Transverse colon (tissue), 4 donors: Measurements from ENCODE around the gene FAM13C. TPM values are rescaled to one million over a fixed set of nuclear protein-coding genes. Genes with fewer than 3 reads are reported as not detected.

ENCODE experiments used
- DNase-seq: peaks from one replicate; pipeline ENCODE4 v3.0.0-alpha.2; 2019
- H3K27ac ChIP-seq, 4 donors: fragments of 200-600 bp; sonication (generic); 2 replicates each; pipeline ENCODE4 v1.5.1; 2016 to 2018; ENCODE audit warnings: inconsistent platforms in 4 of 4
- H3K27me3 ChIP-seq: fragments of 200-600 bp; sonication (generic); 2 replicates; pipeline ENCODE4 v1.5.1; 2017; ENCODE audit warnings: inconsistent platforms
- H3K36me3 ChIP-seq, 4 donors: fragments of 200-600 bp; sonication (generic); 2 replicates each; pipeline ENCODE4 v1.5.1; 2017 to 2019; ENCODE audit warnings: inconsistent platforms in 4 of 4
- H3K4me1 ChIP-seq, 4 donors: fragments of 200-600 bp; sonication (generic); 2 replicates each; pipeline ENCODE4 v1.5.1; 2017 to 2020; ENCODE audit warnings: inconsistent platforms in 4 of 4
- H3K4me3 ChIP-seq, 4 donors: fragments of 200-600 bp; sonication (generic); 1 replicate in 1 of 4; 2 replicates in 3 of 4; pipeline versions ENCODE4 v1.5.1 to v1.6.1; 2017 to 2019; ENCODE audit warnings: inconsistent platforms in 4 of 4
- H3K9me3 ChIP-seq, 2 donors: fragments of 200-600 bp; sonication (generic); 2 replicates each; pipeline ENCODE4 v1.5.1; 2017 to 2019; ENCODE audit warnings: inconsistent platforms in 2 of 2
- CTCF ChIP-seq, 5 experiments: fragments of 200-600 bp in 3 of 5; fragments of 450-650 bp in 2 of 5; sonication (generic) in 3 of 5; IDR thresholded peaks; 1 replicate in 2 of 5; 2 replicates in 3 of 5; pipeline ENCODE4 v1.5.1; 2016 to 2017; ENCODE audit warnings: antibody characterized with exemption in 5 of 5, inconsistent platforms in 3 of 5, mild to moderate bottlenecking in 2 of 5, moderate library complexity in 1 of 5
- EP300 ChIP-seq: sonication (generic); formaldehyde crosslinking; IDR thresholded peaks from one replicate; pipeline ENCODE4 v1.6.1; 2017; ENCODE audit warnings: antibody characterized with exemption, low read depth
- POLR2A ChIP-seq: fragments of 450-650 bp; IDR thresholded peaks from one replicate; pipeline ENCODE4 v1.6.1; 2016; ENCODE audit warnings: antibody characterized with exemption, mild to moderate bottlenecking, moderate library complexity
- POLR2AphosphoS5 ChIP-seq, 3 donors: sonication (generic); formaldehyde crosslinking; IDR thresholded peaks; one replicate each; pipeline ENCODE4 v1.6.1; 2016; ENCODE audit warnings: antibody characterized with exemption in 3 of 3
- WGBS, 2 donors: methylation state at CpG; one replicate each; pipeline ENCODE4 v1.1.5; 2018; ENCODE audit warnings: low coverage in 1 of 2; 5-methylcytosine and 5-hydroxymethylcytosine counted together
- in situ Hi-C, 4 donors: fragments of 200-750 bp; cut with MboI; loops; one replicate each; pipeline versions ENCODE4 v1.15.0 to v1.15.1; 2017; ENCODE audit warnings: low sequenced_read_pairs in 3 of 4, low pct_ligation_motif_present in 1 of 4, low pct_unique_long_range_greater_than_20kb in 1 of 4
- intact Hi-C: fragments of 100-400 bp; cut with DNase I; formaldehyde crosslinking; loops from one replicate; pipeline ENCODE4 v1.15.1; 2023; ENCODE audit warnings: low total_unique reads
- total RNA-seq, 4 donors: library from RNA; depleted of rRNA; stranded (reverse); fragments of >200 nt; gene quantifications; one replicate each; pipeline ENCODE4 v1.1.0, GENCODE V29; 2016

The FAM13C gene
- total RNA-seq, 4 donors from 2014 or later = 5.6 to 9.7 (median 6.1) TPM

DNA sequence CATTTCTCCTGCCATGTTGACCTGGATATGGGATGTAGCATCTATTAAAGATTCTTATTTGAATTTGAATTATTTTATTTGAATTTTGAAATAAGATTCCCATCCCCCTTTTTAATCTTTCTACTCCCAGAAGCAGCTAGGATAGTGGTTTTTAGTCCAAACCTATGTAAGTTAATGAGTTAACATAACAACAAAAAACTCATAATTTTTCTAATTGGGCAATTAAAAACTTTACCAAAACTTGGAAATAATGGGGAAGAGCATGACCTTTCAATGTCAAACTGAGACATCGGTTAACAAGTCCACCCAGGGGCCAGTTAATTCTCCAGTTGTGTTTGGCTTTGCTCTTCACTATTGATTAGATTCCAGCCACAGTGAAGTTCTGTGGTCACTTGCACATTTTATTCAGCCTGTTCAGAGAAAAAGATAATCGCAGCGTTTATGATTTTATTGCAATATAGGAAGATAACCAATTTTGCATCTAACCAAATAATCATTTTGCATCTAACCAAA lies 1.2 kb upstream of the FAM13C start:
- Histone ChIP-seq H3K9me3 (no peaks in the 10 kb centered on the region), H3K4me3 (peak overlapping the region in 1 of 4 donors; percentile 54), H3K4me1 (peaks cover 0 to 23% (median 10%) of the 10 kb centered on the region in 4 donors), H3K27ac (peak overlapping the region; percentile 73 to 85 (median 84)), H3K27me3 (no peaks in the 10 kb centered on the region), H3K36me3 (no peaks in the 10 kb centered on the region)
- intact Hi-C loops = no loop called here
- in situ Hi-C loops = no loop called here
- TF ChIP-seq POLR2A = no peak
- no peak for TF ChIP-seq CTCF (IDR thresholded peaks at IDR 0.05)
- no peak for TF ChIP-seq POLR2AphosphoS5 (IDR thresholded peaks at IDR 0.05)
- no peak for TF ChIP-seq EP300
- 65 to 78% methylated on average over 3 of the region's 3 CpGs for WGBS, 2 donors
- no peak for DNase-seq

GRCh38 chr10:59362959-59363381 lies 621 bp upstream of the FAM13C start:
- TF ChIP-seq POLR2AphosphoS5 (IDR thresholded peaks at IDR 0.05) (peak; percentile 6 to 56 (median 24)), EP300 (no peak)
- Histone ChIP-seq H3K27ac (peak overlapping the region; percentile 73 to 85 (median 84)), H3K4me3 (peak overlapping the region; percentile 43 to 54 (median 49)), H3K9me3 (no peaks in the 10 kb centered on the region), H3K27me3 (no peaks in the 10 kb centered on the region), H3K4me1 (peaks cover 0 to 23% (median 10%) of the 10 kb centered on the region in 4 donors), H3K36me3 (no peaks in the 10 kb centered on the region)
- 3 to 17% methylated on average over 2 to 11 of the region's 11 CpGs for WGBS, 2 donors
- intact Hi-C loops = no loop called here
- in situ Hi-C loops = no loop called here
- peak; percentile 60 for DNase-seq

- 47 to 51% methylated on average over 2 of the region's 2 CpGs for WGBS, 2 donors
- H3K27me3 ChIP-seq = no peaks in the 10 kb centered on the region
- H3K4me1 ChIP-seq = peaks cover 0 to 23% (median 10%) of the 10 kb centered on the region in 4 donors
- intact Hi-C loops = no loop called here
- in situ Hi-C loops = no loop called here
- peak overlapping the region; percentile 43 to 54 (median 49) for H3K4me3 ChIP-seq
- TF ChIP-seq EP300 = no peak
- no peak for TF ChIP-seq POLR2AphosphoS5 (IDR thresholded peaks at IDR 0.05)
- TF ChIP-seq CTCF (IDR thresholded peaks at IDR 0.05) = no peak
- TF ChIP-seq POLR2A = no peak
- no peaks in the 10 kb centered on the region for H3K9me3 ChIP-seq
- no peak for DNase-seq
- H3K27ac ChIP-seq = peak overlapping the region; percentile 73 to 85 (median 84)
- no peaks in the 10 kb centered on the region for H3K36me3 ChIP-seq
These were observed 646 bp downstream of the FAM13C start for GRCh38 chr10:59361663-59362143.

DNA sequence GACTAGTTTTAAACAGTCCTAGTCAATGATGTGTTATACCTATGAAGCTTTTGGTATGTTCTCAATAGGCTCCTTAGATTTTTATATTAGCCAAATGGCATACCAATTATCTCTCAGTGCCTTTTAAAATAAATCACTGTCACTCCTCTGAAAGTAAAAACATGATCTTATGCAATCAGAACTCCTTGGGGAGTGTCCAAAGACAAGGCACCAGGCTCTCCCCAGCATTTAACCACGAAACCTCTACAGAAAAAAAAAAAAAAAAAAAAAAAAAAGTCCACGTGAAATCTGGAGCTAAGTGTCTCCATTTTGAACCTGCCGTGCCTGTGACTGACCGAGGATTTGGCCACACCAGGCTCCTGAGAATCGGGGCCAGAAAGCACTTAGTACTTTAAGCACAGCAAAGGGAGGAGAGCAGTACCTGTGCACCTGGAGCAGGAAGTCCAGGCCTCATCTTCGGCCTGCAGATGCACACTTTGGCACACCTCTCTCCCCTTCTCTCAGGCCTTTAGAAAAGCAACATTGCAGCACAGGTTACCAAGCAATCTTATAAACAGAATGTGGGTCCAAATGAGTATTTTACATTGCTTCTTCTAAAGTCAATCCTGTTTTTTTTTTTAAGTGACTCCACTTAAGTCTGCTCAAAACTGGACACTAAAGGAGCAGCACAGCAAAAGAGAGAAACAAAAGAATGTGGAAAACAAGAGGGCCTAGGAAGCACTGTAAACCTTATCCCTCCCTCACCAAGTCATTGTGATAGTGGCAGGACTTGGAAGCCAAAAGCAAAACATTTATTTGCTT lies 1.5 kb downstream of the FAM13C start:
- H3K4me3 ChIP-seq = peak overlapping the region in 2 of 4 donors; percentile 48 to 54
- no peaks in the 10 kb centered on the region for H3K36me3 ChIP-seq
- H3K27ac ChIP-seq = peak overlapping the region; percentile 73 to 85 (median 84)
- in situ Hi-C loops (no loop called here), intact Hi-C loops (no loop called here)
- H3K9me3 ChIP-seq = no peaks in the 10 kb centered on the region
- no peak for TF ChIP-seq POLR2AphosphoS5 (IDR thresholded peaks at IDR 0.05)
- TF ChIP-seq CTCF (IDR thresholded peaks at IDR 0.05) = no peak
- TF ChIP-seq POLR2A = no peak
- no peak for TF ChIP-seq EP300
- peaks cover 0 to 23% (median 10%) of the 10 kb centered on the region in 4 donors for H3K4me1 ChIP-seq
- DNase-seq = no peak
- no peaks in the 10 kb centered on the region for H3K27me3 ChIP-seq
- WGBS, 2 donors = 14 to 31% methylated on average over 4 to 6 of the region's 6 CpGs
